Tracheal epithelial cell (primary cell): Measurements from ENCODE around the gene IL17REL. TPM values are rescaled to one million over a fixed set of nuclear protein-coding genes. Genes with fewer than 3 reads are reported as not detected.

Source experiments
- total RNA-seq: library from RNA; depleted of rRNA; stranded (reverse); fragments of >200 nt; gene quantifications from 2 replicates; pipeline ENCODE4 v1.2.1, GENCODE V29; 2014

Gene IL17REL
- total RNA-seq = not detected in 2 replicates

GRCh38 chr22:50012211-50013181 lies at the start of gene IL17REL:
TSS of gene IL17REL (minus strand) at chr22:50012765. CDS start at chr22:50012646, 119 bp downstream.

GRCh38 chr22:50058061-50058905 lies 45.7 kb upstream of the IL17REL start, which contains the start of gene TTLL8:
TSS of gene TTLL8 (minus strand) at chr22:50058298.

GRCh38 chr22:49960159-49961004 lies 52.2 kb downstream of the IL17REL start, which contains the start of gene PIM3:
TSS of gene PIM3 (plus strand) at chr22:49960772. CDS start at chr22:49960948, 176 bp downstream.

Other genes with a start within 250 kb of the IL17REL start
- gene BRD1, start 184.9 kb downstream of the IL17REL start, total RNA-seq = 19.8 and 26.2 TPM in 2 replicates
- 17.3 and 18.1 TPM in 2 replicates for gene ZBED4, start 158.9 kb downstream of the IL17REL start, total RNA-seq
- gene ALG12, start 94.3 kb downstream of the IL17REL start, total RNA-seq = 14.0 and 17.3 TPM in 2 replicates
- gene CRELD2, start 94.1 kb downstream of the IL17REL start, total RNA-seq = 24.1 and 47.0 TPM in 2 replicates
- 111 and 113 TPM in 2 replicates for gene PIM3, start 52.0 kb downstream of the IL17REL start, total RNA-seq
- not detected in 2 replicates for gene TTLL8, start 45.5 kb upstream of the IL17REL start, total RNA-seq
- gene MLC1, start 72.7 kb upstream of the IL17REL start, total RNA-seq = under 0.01 and 0.72 TPM in 2 replicates
- gene MOV10L1, start 77.2 kb upstream of the IL17REL start, total RNA-seq = 0.48 and 0.64 TPM in 2 replicates
- under 0.01 and 0.48 TPM in 2 replicates for gene PANX2, start 158.0 kb upstream of the IL17REL start, total RNA-seq
- 34.7 and 40.0 TPM in 2 replicates for gene TRABD, start 173.1 kb upstream of the IL17REL start, total RNA-seq
- 33.0 and 47.5 TPM in 2 replicates for gene SELENOO, start 188.2 kb upstream of the IL17REL start, total RNA-seq
- gene TUBGCP6, start 232.3 kb upstream of the IL17REL start, total RNA-seq = 19.4 and 23.6 TPM in 2 replicates
- gene HDAC10, start 238.5 kb upstream of the IL17REL start, total RNA-seq = 16.9 and 17.7 TPM in 2 replicates
- gene MAPK12, start 248.9 kb upstream of the IL17REL start, total RNA-seq = 11.7 and 27.7 TPM in 2 replicates